Adipose tissue (tissue), 3 donors: ENCODE measurements around the gene GDPD5. TPM values are rescaled to one million over a fixed set of nuclear protein-coding genes. Genes with fewer than 3 reads are reported as not detected.

Source experiments
- H3K27ac ChIP-seq: one replicate; pipeline ENCODE4 v1.5.1; 2013; ENCODE audit warnings: low read depth, low read length
- WGBS, 3 donors: extraction: QIAGEN DNeasy Blood & Tissue Kit; methylation state at CpG; one replicate each; pipeline ENCODE4 v1.1.7; 2013; 5-methylcytosine and 5-hydroxymethylcytosine counted together
- polyA plus RNA-seq, 3 donors: library from polyadenylated mRNA; stranded (reverse); fragments of 200-250 nt; gene quantifications; one replicate each; pipeline ENCODE4 v1.2.3, GENCODE V29; 2013
- donor health status: healthy with polysubstance abuse.
- donor health status: Bipolar disorder and iron deficiency.
- donor health status: healthy.

GDPD5 gene
- polyA plus RNA-seq, 3 donors, result 25.6 to 49.8 (median 34.1) TPM

DNA sequence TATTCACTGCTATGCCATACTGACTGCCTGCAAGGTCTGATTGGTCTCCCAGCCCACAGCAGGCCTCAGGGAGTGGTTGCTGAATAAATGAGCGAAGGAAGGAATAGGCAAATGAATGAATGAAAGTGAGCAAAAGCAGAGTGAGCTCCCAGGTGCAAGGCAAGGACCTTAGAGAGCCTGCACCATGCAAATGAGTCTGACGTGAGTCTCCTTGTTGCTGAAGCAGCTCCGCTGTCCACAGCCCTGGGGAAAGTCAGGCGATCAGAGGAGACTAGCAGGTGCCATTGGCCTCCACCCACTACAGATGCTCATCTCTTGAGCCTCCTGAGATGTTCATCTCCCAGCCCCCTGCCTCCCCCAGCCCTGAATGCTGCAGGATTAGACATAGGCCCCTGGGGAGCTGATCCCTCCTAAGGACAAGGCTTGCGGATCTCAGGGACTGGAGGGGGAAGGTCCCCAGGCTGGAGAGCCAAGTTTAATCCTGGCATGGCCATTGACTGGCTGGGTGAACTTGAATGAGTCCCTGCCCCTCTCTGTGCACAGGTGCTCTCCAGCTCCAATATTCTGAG is 22.1 kb downstream of the GDPD5 start:
- 91 to 93% (median 91%) methylated on average over 5 of the region's 5 CpGs for WGBS, 3 donors
- no peak overlapping the region for H3K27ac ChIP-seq

DNA sequence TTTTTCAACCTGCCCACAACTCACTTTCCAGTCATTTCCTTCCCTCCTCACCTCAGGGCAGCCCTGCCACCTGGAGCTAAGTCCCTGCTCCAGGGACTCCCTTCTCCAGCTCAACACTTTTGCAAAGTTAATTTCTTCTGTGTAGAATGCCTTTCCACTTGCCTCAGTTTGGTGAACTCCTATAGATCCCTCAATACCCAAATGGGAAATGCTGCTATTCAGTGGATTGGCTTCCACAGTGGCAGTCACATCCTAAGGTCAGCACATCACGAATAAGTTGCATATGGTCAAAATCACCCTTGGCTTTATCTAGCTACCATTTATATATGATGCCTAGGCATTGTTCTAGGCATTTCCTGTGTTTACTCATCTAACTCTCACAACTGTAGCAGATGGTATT is 23.6 kb downstream of the GDPD5 start:
- no peak overlapping the region for H3K27ac ChIP-seq
- WGBS, 3 donors, result 82 to 87% (median 82%) methylated on average over 1 of the region's 1 CpG

DNA sequence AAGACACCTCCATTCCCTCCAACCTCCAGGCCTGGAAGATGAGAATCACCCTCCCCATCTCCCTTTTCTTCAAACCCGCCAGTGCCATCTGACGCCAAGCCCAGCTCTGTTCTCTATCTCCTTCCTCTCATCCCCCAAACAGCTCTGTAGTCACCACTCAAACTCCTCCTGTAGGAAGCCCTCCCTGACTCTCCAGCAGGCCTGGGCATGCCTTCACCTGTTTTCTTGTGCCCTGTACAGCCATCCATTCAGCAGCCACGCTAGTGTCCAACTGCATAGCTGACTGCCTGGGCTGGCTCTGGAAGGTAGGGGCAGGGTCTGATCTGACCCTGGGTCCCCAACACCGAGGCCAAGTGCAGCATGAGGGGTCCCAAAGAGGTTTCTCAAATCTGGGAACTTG is 25.0 kb downstream of the GDPD5 start:
- WGBS, 3 donors, result 93 to 98% (median 94%) methylated on average over 4 of the region's 4 CpGs
- H3K27ac ChIP-seq, result no peak overlapping the region

DNA sequence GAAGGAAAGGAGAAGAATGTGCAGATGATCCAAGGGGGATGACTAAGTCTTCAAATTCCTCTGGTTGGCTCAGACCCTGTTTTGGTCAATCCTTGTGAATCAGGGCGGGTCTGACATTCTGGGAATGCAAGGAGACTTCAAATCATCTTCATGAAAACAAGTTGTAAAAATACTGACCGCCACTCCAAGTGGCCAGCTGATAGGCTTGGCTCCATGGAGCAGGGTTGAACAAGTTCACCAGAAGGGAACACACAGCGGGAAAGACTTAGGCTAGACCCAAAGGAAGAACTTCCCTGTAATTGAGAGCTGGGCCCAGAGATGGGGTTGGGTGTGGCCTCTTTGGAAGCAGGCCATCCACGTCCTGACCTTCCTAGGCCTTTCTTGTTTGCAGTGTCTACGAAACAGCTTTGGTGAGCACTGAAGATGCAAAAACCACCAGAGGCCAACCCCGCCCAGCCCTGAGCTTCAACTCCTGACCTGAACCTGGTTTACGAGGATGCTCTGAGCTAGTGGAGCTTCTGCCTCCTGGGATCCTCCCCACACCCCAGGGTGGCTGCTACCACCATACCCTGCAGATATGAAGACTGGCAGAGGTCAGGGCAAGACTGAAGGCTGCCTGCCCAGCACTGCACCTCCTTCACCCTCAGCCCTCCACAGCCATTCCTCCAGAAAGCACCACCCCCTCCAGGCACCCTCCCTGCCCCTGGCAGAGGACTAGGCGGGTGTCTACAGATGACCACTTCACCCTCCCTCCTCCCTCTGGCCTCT is 26.1 kb downstream of the GDPD5 start:
- H3K27ac ChIP-seq, result no peak overlapping the region
- WGBS, 3 donors, result 59 to 87% (median 61%) methylated on average over 8 of the region's 8 CpGs

DNA sequence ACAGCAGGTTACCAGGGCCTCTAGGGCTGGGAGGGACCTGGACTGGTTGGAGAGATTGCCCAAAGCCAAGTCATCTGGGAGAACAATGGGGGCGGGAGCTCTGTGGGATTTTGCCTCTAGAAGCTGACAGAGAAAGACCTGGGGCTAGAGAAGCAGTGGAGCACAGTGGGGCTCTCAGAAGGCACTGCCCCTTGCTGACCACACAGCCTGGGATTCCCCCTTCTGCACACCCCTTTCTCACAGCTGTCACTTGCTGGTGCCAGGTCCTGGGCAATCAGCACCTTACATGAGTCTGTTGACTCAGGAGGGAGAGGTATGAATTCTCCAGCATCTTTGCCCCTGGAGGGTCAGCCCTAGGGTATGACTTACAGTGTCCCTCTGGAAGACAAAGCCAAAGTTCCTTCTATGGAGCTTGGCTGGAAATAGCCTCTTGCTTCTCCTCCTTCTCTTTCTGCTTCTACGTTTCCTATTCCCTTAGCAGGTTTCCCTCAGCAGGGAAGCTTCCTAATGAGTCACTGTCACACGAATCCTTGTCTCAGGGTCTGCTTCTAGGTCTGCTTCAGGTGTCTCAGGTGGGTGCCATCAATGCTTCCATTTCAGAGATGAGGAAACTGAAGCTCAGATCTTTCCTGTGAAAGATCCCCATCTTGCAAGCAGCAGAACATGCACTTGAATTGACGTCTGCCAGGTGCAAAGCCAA is 27.0 kb downstream of the GDPD5 start:
- H3K27ac ChIP-seq, result no peak overlapping the region
- WGBS, 3 donors, result 62 to 89% (median 65%) methylated on average over 4 of the region's 4 CpGs

DNA sequence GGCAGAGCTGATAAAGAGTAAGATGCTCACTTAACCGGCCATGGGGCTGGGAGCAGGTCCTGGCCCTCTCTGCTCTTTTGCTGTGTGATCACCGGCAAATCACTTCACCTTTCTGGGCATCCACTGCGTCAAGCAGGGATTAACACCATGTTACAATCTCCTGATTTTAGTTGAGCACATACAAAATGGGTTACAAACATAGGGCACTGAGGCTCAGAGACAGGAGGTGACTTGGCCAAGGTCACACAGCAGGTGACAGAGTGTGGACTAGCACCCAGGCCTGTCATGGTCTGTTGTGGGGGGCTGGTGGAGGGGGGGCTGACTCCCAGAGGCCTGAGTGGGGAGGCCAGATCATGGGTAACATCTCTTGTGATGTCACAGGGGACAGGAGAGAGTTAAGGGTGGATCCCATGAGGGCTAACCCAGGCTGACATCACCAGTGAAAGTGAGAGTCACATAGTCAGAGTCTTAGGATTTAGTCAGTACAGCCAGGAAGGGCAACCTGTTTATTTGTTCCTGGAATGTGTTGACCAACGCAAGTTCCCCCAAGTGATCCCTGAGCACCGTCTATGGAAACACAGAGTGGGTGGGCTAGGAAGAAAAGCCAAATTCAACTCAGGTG is 27.8 kb downstream of the GDPD5 start:
- H3K27ac ChIP-seq, result no peak overlapping the region
- WGBS, 3 donors, result 84 to 92% (median 86%) methylated on average over 5 of the region's 5 CpGs

DNA sequence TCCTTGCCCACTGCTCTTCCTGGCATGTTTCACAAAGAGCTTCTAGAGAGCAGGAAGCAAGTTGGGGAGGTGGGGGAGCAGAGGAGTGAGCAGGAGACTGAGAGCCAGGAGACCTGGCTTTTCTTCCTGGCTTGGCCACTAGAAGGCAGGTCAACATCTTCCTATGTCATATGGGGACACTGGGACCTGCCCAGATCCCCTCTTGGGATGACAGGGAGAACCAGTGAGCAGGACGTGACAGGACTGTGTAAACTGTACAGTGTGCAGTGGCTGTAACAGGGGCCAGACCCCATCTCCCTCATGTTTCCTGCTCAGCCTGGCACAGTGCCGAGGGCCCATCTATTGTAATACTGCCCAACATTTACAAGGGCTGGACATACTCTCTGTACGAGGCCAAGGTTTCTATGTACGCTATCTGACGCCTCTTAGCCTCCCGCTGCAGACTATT is 29.4 kb downstream of the GDPD5 start:
- H3K27ac ChIP-seq, result no peak overlapping the region
- 70 to 84% (median 71%) methylated on average over 6 of the region's 6 CpGs for WGBS, 3 donors

DNA sequence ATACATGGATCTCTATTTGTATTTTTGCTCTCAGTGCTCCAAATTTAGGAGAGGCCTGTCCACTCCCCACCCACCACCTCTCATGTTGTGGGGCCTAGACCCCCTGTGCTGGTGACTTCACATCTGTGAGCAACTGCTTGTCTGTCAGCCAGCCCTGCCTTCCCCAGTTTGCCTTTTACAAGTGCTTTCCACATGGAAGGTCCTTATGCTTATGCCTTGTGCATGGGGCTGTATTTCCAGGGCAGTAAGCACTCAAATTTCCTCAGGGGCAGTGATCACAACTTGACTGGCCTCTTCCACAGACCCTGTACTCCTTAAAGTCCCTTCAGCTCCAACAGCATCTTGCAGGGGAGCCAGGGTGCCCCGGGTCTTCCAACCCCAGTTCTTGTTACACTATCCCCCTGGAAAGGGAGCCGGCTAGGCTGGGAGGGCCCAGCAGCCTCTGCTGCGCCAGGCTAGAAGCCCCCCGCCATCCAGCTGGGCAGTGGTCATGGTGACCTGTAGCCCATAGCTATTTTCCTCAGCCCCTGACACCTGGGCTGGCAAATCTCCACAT is 29.9 kb downstream of the GDPD5 start:
- no peak overlapping the region for H3K27ac ChIP-seq
- WGBS, 3 donors, result 80 to 89% (median 86%) methylated on average over 4 of the region's 4 CpGs

DNA sequence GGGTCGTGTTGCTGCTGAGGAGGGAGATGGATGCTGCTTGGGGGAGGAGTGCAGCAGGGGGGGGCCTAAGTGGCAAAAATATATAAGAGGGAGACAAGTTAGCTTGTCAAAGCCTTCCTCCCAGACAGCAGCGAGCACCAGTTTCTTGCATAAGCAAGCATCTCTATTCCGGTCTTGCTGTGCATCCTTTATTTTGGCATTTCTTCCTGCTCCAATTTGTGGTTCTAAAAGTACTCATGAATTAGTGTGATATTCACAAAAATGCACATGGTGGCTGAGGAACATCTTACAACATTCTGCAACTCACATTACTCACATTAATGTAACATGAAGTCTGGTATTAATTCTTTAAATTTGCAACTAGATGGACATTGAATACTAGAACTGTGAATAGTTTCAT is 32.1 kb downstream of the GDPD5 start:
- WGBS, 3 donors, result 91 to 93% (median 91%) methylated on average over 3 of the region's 3 CpGs
- H3K27ac ChIP-seq, result no peak overlapping the region

DNA sequence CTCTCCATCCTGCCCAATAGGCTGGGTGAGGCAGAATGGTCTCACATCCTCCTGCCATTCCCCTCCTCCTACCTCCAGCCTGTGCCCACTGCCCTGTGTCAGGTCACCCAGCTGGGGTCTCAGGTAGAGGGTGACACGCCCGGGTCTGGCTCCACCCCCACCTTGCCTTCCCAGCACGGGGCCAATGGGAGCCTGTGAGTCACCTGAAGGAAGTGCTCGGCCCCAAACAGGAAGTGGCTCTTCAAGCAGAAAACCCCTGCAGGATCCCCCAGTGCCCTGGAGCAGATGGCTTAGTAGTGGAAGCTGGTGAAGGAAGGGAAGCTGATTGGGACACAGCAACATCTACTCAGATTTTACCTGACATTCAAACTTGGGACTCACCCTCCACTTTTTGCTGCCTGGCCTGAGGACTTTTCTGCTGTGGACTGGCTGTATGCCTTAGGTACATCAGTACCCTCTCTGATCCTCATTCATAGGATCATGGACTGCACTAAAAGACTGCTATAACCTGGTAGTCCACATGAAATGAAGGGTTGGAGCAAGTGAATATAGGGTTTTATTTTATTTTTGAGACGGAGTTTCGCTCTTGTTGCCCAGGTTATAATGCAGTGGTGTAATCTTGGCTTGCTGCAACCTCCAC is 33.4 kb downstream of the GDPD5 start:
- 52 to 70% (median 61%) methylated on average over 6 of the region's 6 CpGs for WGBS, 3 donors
- no peak overlapping the region for H3K27ac ChIP-seq

DNA sequence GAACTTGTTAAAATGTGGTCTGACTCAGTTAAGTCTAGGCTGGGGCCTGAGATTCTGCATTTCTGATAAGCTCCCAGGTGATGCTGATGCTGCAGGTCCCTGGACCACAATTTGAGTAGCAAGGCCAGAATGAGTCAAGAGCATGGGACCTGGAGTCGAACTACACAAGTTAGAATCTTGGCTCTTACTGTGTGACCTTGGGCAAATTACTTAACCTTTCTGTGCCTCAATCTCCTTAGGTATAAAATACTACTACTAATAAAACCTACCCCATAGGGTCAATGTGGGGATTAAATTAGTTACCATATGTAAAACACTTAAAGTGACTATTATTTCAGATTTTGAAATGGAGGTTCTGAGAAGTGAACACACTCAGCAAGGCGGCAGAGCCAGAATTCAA is 34.3 kb downstream of the GDPD5 start:
- WGBS, 3 donors, result 84 to 94% (median 93%) methylated on average over 2 of the region's 2 CpGs
- H3K27ac ChIP-seq, result no peak overlapping the region

DNA sequence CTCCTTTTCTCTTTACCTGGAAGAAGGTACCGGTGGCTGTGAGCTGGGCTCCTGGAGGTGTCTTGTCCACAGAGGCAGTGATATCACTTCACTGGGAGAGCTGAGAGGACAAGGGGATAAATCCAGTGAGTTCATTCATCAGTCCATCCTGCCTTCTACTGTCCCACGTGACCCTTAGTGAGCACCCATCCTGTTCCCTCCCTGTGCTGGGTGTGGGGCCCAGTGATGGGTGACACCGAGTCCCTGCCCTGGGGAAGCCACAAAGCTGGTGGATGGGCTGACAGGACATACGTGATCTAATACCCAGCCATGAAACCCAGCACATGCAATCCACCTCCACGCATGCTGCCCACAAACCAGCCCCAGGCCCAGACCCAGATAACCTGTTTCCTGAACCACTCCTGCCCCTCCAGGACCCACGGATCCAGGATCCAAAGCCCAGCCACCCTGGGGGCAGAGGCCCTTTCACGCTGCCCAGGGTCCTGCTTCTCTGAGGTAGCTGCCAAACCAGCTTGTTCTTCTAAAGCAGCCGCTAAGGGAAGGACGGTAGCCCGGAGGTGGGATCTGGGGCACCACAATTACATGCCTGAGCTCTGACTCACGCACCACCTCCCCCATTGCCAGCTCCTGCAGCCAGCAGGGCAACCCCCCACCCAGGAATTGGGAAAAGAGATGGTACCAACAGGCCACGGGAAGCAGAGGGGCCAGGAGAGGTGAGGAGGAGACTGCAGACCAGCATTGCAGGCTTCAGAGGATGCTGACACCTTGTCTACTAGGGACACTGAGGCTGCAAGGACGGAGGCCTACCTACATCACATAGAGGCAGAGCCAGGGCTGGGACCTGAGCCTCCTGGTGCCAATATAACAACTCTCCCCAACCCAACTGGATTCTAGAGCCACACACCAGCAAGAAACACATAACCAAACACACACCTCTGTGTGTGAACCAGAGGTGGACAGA is 35.2 kb downstream of the GDPD5 start:
- H3K27ac ChIP-seq, result no peak overlapping the region
- 81 to 85% (median 83%) methylated on average over 13 of the region's 13 CpGs for WGBS, 3 donors

DNA sequence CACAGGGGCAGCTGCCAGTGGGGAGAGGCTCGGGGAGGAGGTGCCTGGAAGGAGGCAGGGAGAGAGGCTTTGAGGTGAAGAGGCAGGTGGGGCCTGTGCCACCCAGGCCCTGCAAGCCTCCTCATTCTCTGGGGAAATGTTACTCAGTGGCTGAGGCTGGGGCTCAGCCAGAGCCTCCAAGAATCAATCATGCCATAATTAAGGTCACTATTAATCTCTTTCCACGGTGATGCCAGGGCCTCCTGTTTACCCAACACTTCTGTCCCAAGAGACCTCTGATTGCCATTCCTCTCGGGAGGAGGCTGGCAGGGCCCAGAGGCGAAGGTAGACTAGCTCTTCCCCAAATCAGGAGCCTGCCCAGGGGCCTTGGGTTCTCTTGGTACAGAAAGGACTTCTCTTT is 38.4 kb downstream of the GDPD5 start:
- 55 to 79% (median 73%) methylated on average over 4 of the region's 4 CpGs for WGBS, 3 donors
- H3K27ac ChIP-seq, result no peak overlapping the region

DNA sequence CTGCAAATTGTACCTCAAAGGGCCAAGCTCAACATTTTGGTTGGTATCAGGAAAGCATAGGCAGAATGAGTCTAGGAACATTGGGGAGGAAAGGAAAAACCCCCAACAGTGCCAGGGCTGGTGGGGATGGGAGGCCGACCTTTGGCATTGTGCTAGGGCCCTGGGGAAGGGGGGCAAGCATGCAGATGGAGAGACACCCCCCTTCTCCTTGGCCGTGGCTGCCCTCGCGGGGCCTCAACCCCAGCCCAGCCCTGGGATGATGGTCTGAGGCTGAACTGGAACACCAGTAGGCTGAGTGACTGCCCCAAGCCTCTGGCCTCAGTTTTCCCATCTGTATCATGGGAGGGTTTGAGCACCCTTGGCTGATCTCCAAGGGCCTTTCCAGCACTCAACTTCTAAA is 40.0 kb downstream of the GDPD5 start:
- 86 to 93% (median 92%) methylated on average over 4 of the region's 4 CpGs for whole genome bisulfite sequencing, 3 donors
- no peak overlapping the region for H3K27ac ChIP-seq

DNA sequence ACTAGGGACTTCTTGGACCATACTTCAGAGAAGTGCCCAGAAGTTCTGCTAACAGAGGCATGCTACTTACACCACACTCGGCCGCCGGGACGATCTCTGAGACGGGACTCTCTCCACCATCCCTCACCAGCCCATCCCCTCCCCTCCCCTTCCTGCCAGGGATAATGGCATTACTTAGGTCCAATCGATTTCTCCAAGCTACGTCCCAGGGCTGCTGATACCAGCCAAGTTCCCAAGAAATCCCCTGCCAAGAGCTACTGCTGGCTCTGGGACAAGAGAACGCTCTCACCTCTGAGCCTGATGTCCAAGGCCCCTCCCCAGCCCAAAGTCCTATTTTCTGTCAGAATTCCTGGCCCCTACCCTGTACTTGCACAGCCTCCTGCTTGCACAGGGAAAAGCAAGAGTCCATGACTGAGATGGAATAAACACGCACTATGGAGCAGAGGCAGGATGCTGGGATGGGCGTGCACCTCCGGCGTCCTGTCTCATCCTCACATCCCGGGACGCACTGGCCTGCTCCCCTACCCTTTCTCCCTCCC is 42.7 kb downstream of the GDPD5 start:
- WGBS, 3 donors, result 31 to 79% (median 78%) methylated on average over 14 of the region's 14 CpGs

DNA sequence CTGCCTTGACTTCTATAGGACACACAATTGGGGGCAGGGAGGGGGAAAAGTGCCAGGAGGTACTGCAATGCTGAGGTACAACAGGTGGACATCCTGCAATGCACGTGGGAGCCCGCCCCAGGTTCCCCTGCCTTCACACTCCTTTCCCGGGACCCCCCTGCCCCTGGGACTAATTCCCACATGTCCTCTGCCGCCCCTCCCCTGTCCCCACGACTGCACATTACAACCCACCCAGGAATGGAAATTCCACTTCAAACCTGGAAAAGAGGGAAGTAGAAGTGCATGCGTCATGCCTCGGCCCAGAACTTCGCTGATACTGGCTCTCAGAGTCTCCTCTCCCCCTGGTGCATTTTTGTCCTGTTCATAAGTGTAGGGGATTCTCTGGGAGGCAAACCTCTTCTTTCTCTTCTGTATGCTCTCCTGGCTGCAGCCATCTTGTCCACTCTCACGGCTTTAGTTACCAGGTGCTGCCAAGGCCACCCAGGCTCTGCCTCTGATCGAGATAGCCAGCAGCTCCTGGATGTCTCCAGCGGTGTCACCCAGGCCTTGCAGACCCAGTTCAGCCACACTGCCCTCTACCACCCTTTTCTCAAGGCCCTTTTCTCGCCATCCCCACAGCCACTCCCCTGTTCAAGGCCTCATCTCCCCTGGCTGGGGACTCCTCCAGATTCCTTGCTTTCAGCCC is 43.7 kb downstream of the GDPD5 start:
- 54 to 90% (median 77%) methylated on average over 12 of the region's 12 CpGs for WGBS, 3 donors
- H3K27ac ChIP-seq, result no peak overlapping the region

More for the DNA sequence above, 42.7 kb downstream of the GDPD5 start:
- H3K27ac ChIP-seq, result no peak overlapping the region
